IPS-18c (cell line): ENCODE data around the gene WDR45B.

Experiments used
- H3K4me3 ChIP-seq: 2 replicates; pipeline ENCODE4 v1.7.0; 2013; ENCODE audit warnings: low read depth, mild to moderate bottlenecking, low read length, moderate library complexity; ENCODE audit not compliant: insufficient read depth
- H3K9me3 ChIP-seq: one replicate; pipeline ENCODE4 v1.6.1; 2013; ENCODE audit warnings: mild to moderate bottlenecking, low read length, moderate library complexity; ENCODE audit not compliant: control insufficient read depth, insufficient read depth

Gene WDR45B

DNA sequence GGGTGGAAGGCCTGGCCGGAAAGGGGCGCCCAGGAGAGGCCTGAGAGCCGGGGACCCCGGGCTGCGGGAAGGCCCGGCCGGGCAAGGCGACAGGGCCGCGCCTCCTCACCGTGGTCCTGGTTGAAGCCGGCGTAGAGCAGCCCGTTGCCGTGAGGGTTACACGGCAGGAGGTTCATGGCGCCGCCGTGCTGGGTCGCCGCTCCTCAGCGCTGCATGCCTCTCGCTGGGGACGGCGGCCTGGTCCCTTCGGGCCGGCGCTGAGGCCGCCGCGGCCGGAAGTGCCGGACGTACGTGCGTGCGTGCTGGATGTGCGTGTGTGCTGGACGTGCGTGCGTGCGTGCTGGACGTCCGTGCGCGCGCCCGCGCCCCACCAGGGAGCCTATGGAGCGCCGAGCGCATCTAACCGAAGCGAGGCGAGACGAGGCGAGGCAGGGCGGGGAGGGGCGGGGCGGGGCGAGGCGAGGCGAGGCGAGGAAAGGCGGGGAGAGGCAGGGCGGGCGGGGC lies at the start of gene WDR45B:
WDR45B (minus strand) TSS at position 280 of the 504 bp plus-strand sequence; CDS start at position 176, 104 bp downstream.
- peak within 1 kb of the TSS; percentile 90 for H3K4me3 ChIP-seq
- H3K9me3 ChIP-seq, result no peaks in the 10 kb centered on the region

DNA sequence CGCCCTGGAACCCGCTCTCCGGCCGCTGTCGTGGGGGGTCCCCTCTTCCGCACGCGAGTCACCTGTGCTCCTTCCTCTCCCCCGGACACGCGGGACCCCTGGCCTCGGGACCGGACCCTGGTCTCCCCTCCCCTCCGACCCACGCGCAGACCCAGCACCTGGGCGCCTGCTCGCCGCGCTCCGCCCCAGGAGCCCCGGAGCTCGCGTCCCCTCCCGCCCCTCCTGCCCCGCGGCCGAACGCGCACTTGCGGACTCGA lies 49.5 kb upstream of the WDR45B start:
- H3K4me3 ChIP-seq, result peak overlapping the region; percentile 53
- no peaks in the 10 kb centered on the region for H3K9me3 ChIP-seq

DNA sequence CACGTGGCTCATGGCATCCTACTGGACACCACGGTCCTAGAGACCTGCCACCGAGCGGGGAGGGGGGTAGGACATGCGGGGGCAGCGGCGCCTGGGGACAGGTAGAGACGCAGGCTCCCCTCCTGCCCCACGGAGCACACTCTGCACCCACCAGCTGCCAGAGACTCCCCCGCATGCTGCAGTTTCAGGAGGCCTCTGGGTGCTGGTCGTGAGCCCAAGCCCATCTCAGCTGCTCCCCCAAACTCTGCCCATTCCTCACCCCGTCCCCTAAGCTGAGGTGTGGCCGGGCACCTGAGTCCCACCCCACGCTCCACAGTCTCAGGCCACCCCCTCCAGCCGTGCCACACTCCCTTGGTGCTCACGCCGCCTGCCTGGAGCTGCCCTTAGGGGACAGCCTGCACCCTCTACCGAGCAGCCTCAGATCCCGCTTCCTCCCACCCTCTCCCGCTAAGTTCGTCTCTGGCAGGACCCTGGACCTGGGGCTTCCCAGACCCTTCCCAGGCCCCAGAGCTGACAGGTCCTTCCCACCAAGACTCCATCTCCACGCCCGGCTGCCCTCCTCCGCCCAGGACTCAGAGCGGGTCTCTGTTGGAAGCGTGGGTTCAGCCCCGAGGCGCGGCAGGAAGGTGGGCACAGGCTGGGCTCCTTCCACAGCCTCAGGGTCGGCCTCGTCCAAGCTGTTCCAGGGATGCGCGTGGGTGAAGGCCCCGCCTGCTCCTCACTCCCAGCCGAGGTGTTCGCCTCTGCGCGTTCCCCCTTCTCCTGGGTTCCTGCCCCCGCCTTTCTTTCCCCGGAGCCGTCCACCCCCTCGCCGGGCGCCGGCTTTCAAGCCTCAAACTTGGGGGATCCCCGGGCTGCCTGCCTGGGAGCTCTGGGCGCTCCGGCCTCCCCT lies 48.9 kb upstream of the WDR45B start:
- H3K9me3 ChIP-seq, result no peaks in the 10 kb centered on the region
- H3K4me3 ChIP-seq, result peak overlapping the region; percentile 53

DNA sequence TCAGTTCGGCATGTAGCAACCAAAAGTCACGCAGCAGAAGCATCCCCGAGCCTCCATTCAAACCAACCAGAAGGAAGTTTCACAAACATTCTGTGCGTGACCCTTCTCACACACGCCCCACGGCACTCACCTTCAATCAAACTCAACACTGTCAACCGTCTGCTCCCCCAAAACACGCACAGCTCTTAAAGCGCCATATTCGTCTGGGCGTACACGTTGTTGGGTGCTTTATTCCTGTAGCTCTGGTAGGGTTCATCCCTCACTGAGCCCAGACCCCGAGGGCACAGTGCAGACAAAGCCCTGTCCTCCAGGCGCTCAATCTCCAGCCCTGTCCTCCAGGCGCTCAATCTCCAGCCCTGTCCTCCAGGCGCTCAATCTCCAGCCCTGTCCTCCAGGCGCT lies 48.0 kb upstream of the WDR45B start:
- H3K9me3 ChIP-seq, result no peaks in the 10 kb centered on the region
- no peak overlapping the region for H3K4me3 ChIP-seq

DNA sequence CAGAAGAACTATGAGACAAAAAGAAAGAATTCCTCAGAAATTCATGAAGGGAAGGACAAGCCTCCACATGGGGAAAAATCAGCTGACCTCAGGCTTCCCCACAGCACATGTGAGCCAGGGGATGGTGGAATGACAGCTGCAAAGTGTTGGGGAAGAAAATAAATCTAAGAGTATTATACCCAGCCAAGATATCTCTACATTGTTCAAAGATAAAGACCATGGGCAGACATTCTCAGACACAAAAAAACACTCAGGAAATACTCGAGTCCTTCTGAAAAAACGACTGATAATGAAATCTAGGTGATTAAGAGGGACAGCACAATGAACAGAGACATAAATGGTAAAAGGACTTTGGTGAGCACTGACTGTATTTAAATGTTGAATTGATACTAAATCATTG lies 46.4 kb upstream of the WDR45B start:
- H3K9me3 ChIP-seq, result no peaks in the 10 kb centered on the region
- no peak overlapping the region for H3K4me3 ChIP-seq

DNA sequence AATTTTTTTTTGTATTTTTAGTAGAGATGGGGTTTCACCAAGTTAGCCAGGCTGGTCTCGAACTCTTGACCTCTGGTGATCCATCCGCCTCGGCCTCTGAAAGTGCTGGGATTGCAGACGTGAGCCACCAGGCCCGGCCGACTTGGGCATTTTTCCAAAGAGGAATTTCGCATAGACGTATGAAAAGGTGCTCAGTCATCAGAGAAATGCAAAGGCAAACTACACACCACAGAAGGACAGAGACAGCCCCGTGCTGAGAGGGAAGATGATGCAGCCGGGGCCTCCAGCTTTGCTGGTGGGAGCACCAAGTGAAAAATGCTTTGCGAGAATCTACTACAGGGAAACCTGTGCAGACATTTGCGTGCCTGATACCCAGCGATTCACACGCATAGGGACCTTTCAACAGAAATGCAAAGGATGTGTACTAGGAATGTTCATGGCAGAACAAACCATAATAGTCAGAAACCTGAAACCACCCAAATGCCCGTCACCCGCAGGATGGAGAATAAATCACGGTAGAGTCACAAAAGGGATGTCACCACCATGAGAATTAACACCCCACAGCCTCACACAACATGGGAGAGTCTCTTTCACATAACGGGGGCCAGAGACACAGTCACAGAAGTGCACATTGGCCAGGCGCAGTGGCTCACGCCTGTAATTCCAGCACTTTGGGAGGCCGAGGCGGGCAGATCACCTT lies 45.1 kb upstream of the WDR45B start:
- no peak overlapping the region for H3K4me3 ChIP-seq
- no peaks in the 10 kb centered on the region for H3K9me3 ChIP-seq

DNA sequence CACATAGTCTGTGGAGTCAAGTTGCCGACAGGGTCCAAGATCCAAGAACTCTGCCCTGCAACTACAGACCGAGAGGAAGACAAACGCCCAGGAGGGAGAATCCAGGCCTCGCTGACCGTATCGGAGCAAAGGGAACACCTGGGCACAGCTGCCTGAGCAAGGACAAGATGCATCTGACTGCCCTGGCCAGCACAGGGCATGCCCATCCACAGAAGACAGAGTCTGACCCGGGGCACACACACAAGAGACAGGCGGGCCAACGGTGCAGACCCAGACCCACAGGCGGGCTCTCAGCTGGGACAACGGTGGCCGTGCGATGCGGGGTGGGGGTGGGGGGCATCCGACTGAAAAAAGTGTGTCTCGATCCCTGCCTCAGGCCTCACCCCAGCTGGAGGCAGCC lies 44.0 kb upstream of the WDR45B start:
- H3K4me3 ChIP-seq, result no peak overlapping the region
- H3K9me3 ChIP-seq, result no peaks in the 10 kb centered on the region

DNA sequence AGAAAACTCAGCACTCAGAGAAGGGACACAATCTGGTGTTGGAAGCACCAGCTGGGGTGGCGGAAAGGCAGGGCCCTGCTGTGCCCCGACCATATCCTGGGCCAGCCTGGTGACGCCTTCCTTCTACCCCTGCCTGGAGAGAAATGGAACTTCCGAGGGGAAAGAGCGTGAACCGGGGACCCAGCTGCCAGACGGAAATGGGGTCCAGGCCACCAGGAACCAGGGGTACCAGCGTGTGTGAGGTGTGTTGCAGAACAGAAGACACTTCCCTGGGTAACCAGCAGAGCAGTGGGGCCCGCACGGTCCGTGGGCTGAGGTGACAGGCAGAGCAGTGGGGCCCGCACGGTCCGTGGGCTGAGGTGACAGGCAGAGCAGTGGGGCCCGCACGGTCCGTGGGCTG lies 43.5 kb upstream of the WDR45B start:
- no peak overlapping the region for H3K4me3 ChIP-seq
- no peaks in the 10 kb centered on the region for H3K9me3 ChIP-seq

DNA sequence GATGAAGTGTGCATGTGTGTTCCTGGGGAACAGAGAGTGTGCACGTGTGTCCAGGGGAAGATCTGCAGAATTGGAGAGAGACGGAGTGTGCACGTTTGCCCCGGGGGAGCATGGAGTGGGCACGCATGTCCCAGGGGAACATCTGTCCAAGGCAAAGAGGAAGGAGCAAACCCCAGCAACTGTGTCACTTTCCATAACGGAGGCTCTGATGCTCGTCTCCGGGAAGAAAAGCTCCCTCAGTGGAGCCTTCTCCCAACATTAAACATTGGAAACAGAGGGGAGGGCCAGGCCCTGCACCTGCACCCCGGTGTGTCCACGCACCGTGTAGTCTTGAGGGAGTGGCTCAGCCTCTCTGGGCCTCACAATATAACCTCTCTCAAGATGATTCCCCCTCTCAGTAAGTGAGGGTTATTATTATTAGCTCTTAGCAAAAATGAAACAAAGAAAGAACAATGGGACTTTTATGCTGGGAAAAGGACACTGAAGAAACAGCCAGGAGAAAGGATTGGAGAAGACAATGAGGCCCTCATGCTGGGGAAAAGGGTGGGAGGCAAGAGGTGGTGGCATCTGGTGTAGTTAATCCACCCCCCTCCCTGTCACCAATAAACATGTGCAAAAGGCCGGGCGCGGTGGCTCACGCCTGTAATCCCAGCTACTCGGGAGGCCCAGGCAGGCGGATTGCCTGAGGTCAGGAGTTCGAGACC lies 42.7 kb upstream of the WDR45B start:
- Histone ChIP-seq H3K4me3 (no peak overlapping the region), H3K9me3 (no peaks in the 10 kb centered on the region)

DNA sequence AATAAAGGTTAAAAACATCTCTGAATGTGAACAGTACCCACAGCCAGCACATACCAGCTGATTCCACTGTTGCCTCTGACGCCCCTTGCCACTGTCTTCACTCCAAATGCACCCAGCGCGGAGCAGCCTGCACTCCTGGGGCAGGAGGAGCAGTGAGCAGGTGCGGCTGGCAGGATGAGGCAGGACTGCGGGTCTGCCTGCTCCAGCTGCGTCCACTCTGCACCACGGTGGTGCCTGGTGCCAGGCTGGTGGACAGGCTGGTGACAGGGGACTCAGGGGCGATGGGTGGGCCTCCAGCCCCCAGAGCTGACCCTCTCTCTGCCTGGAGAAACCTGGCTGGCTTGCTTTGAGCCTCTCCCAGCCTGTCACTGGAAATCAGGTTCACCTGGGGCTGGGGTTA lies 40.8 kb upstream of the WDR45B start:
- H3K4me3 ChIP-seq, result no peak overlapping the region
- no peaks in the 10 kb centered on the region for H3K9me3 ChIP-seq

DNA sequence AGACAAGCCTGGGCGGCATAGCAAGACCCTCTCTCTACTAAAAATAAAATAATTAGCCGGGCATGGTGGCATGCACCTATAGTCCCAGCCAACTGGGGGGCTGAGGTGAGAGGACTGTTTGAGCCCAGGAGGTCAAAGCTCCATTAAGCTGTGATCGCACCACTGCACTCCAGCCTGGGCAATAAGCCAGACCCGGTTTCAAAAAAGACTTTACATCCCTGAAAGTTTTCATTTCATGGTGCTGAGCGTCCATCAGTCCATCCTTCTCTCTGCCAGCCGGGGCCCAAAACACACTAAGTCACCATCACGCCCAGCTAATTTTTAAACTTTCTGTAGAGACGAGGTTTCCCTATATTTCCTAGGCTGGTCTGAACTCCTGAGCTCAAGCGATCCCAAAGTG lies 39.6 kb upstream of the WDR45B start:
- no peak overlapping the region for H3K4me3 ChIP-seq
- no peaks in the 10 kb centered on the region for H3K9me3 ChIP-seq

DNA sequence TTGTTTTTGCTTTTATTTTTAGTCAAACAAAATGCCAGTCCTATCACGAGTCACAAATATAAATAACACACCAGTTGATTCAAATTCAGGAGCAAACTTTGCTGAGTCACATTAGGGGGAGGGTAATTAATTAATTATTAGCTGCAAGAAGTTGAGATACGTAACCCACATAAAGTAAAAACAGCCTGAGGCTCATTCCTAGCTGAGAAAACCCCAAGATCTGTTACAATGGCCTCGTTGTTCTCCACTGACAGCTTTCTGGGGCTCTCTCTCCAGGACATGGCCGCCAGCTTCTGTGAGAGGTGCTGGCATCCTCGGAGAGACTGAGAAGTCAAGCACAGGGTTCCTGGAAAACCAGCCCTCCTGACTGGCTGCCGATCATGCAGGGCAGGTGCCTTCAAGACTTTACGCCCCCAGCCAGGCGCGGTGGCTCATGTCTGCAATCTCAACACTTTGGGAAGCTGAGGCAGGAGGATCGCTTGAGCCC lies 39.2 kb upstream of the WDR45B start:
- Histone ChIP-seq H3K9me3 (no peaks in the 10 kb centered on the region), H3K4me3 (no peak overlapping the region)

DNA sequence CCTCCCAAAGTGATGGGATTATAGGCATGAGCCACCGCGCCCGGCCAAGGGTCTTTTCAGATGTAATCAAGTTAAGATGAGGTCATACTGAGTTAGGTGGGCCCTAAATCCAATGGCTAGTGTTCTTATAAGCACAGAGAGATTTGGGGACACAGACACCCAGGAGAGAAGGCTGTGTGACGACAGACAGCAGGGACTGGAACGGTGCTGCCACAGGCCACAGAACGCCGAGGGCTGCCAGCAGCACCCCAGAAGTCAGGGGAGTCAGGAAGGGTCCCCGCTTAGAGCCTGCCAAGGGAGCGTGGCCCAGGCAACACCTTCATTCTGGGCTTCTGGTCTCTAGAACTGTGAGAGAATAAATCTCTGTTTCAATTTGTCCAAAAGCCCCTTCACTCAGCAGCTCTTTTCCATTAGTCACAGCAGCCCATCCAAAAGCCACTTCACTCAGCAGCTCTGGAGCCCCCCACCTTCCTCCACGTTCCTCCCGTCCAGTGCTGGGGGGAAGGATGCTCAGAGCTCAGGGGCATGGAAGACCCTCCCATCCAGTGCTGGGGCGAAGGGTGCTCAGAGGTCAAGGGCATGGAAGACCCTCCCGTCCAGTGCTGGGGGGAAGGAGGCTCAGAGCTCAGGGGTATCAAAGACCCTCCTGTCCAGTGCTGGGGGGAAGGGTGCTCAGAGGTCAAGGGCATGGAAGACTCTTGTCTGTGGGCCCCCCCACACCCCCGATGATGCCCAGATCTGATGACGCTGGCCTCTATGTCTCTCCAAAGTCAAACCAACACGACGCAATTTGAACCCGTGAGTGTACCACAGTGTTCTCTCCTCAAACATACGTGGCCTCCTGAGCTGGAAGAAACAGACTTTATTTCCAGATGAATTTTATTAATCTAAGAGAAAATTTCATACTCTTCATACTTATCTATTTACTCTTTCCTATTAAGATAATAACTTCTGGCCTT lies 38.4 kb upstream of the WDR45B start:
- Histone ChIP-seq H3K4me3 (no peak overlapping the region), H3K9me3 (no peaks in the 10 kb centered on the region)

DNA sequence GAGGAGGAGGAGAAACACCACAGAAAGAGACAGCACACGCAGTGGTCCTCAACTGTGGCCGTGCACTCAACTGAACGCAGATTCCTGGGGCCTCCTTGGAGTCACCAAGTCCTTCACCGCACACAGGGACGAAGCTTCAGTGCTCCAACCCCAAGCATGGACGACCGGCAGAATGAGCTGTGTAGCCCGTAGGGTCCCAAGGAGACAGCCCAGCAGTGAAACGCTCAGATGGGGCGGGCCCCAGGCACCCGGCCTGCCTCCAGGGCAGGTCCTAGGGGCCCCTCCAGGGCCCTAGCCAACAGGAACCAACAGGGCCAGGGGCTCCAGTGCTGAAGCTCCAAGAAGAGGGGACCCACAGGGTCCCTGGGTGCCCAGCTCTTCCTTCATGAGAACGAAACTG lies 37.0 kb upstream of the WDR45B start:
- Histone ChIP-seq H3K4me3 (no peak overlapping the region), H3K9me3 (no peaks in the 10 kb centered on the region)

DNA sequence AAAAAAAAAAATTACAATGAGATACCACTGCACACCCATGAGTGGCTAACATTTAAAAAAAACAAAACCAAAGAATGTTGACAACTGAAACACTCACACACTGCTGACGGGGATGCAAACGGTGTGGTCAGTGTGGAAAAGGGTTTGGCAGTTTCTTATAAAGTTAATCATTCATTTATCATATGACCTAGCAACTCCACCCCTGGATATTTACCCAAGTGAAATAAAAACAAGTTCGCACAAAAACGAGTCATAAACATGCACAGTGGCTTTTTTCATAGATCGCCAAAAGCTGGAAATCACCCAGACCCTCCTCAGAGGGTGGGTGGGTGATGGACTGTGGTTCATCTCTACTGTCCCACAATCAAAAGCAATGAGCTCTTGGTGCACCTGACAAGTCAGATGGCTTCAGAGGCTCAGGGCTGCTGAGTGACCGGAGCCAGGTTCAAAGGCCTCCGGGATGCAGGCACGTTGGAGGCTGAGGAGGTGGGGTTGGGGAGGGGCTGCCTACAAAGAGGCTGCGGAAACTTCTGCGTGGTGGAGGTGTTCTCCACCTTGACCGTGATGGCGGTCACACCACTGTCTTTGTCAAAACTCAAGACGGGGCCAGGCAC lies 36.1 kb upstream of the WDR45B start:
- Histone ChIP-seq H3K9me3 (no peaks in the 10 kb centered on the region), H3K4me3 (no peak overlapping the region)

DNA sequence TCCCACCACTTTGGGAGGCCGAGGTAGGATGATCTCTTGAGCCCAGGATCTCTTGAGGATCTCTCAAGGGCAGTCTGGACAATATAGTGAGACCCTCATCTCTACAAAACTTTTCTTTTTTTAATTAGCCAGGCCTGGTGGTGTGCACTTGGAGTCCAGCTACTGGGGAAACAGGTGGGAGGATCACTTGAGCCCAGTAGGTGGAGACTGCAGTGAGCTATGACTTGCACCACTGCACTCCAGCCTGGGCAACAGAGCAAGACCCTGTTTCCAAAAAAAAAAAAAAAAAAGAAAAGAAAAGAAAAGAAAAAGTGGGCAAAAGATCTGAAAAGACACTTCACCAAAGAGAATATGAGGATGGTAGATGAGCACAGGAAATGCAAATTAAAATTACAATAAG lies 35.3 kb upstream of the WDR45B start:
- Histone ChIP-seq H3K4me3 (no peak overlapping the region), H3K9me3 (no peaks in the 10 kb centered on the region)
